HG03196 (cell line): Measurements from ENCODE around the gene SPRR2F.

Source experiments
- ATAC-seq: cut with Tn5 transposase; IDR thresholded peaks from one replicate; pipeline ENCODE4 v1.9.1; 2021; ENCODE audit not compliant: unreplicated experiment

Gene SPRR2F

DNA sequence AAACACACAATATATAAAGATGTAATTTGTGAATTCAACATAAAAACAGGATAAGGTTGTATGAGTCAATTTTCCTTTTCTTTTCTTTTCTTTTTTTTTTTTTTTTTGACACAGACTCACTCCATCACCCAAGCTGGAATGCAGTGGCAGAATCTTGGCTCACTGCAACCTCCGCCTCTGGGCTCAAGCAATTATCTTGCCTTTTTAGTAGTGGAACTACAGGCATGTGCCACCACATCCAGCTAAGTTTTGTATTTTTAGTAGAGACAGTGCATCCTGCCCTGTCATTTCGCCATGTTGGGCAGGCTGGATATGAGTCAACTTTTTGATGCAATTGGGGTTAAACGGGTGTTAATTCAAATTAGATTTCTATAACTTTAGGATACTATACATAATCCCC is 31.6 kb downstream of the SPRR2F start:
- ATAC-seq, result no peak

DNA sequence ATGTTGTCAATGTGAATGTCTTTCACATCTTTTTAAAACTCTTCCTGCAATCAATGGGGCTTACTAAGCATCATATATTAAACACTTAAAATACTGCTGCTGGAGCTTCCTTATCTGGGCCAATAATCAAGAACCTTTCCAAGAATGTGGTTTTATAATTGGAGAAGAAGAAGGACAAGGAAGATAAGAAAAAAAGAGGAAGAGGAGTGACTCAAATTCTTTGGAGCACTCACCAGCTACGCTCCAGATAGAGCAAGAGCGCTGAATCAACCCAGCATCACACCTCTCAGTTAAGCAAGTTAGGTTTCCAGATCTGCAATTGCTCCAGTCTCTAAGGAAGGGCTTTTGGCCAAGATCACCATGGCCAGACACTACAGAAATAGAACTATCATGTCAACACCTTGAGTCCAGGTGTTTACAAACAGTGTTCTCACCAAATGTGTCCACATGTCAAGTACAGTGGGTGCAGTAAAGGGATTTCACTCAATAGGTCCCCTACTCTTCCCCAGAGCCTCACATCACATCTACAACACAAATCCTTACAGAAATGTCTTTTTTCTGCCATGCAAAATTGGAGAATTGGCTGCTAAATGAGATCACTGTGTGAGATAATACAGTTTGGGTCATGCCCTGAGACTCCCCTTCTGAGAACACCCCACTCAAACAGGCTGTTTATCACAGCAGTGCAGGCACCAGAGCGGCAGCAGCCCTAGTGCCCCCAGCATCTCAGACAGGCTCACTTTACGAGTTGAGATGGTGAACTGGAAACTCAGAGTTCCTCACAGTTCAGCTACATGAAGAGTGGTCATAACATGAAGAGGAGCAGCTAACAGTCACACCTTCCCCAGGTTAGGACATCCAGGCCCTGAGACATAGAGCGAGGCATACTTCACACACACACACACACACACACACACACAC is 40.2 kb downstream of the SPRR2F start:
- no peak for ATAC-seq

- no peak for ATAC-seq
Observed at GRCh38 chr1:153071511-153071910, 41.8 kb downstream of the SPRR2F start, which contains the start of gene SPRR2B. SPRR2B (minus strand) TSS chr1:153071611; CDS start chr1:153070839, 772 bp downstream.

DNA sequence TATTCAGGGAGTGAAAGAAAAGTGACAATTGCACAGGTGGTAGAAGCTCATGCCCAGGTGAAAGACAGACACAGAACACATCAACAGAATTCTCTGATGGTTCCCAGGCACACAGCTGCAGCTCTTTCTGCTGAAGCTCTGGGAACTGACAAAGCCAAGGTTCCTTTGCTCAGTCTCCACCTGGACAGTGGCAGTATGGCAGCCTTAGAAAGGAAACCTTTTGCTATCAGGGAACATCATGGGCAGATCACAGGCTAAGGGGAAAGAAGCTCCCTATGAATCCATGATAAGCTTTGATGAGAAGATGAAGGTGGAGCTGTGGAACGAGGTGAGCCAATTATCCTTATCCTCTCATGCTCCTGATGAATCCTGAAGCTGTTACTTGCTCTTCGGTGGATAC is 43.1 kb downstream of the SPRR2F start:
- no peak for ATAC-seq
